ENCODE results near the gene TMEM272. TPM values are rescaled to one million over a fixed set of nuclear protein-coding genes. Genes with fewer than 3 reads are reported as not detected.

Gene TMEM272
- total RNA-seq, 1 donor from 2014 or later: 0.26 TPM

DNA sequence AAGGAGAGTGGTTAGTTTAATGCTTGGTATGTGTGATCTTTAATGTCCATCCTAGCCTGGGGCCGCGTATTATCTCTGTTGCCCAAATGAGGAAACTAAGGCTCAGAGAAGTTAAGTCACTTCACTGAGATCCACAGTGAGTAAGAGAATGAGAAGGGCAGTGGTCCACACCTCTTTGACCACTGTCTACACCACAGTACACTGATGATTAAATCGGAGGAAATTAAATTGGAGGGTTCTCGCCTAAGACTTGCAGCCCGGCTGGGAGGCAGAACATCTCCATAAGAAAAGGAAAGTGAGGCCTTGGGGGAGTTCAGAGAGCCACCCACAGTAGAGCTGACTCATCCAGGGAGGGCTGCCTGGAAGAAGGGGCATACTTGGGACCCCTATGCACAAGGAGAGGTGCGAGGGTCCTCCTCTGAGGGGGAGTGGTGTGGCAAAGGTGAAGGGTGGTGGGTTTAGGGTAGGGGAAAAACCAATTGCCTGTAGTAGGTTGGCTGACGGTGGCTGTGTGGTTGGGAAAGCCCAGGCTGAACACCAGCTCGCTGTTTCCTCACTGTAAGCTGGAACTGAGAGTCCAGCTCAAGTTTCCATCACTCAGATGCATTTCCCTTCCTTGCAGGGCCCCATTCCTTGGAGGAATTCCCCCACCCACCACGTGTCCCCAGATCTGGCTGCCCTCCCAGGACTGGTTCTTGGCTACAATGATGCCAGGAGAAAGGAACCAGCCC lies 26.0 kb downstream of the TMEM272 start:
- no peak for DNase-seq (ENCODE audit: low spot score)
- peaks cover 3% of the 10 kb centered on the region for H3K27me3 Mint-ChIP-seq (ENCODE audit: insufficient read depth)
- H3K9me3 Mint-ChIP-seq: no peaks in the 10 kb centered on the region
- H3K4me1 Mint-ChIP-seq (ENCODE audit: low read depth): peaks cover 81% of the 10 kb centered on the region
- H3K4me3 Mint-ChIP-seq: peak overlapping the region; percentile 57
- peak overlapping the region; percentile 86 for H3K27ac Mint-ChIP-seq
- intact Hi-C loops (cut with micrococcal nuclease): loop anchor here (1.0 to 5.0 kb wide), 4 partner anchors 9 to 373 kb away; partner anchors contain the start of genes DHRS12 and NEK5
- no peaks in the 10 kb centered on the region for H3K36me3 Mint-ChIP-seq (ENCODE audit: low read depth)

- intact Hi-C loops (cut with micrococcal nuclease): loop anchor here (5.0 kb wide), 2 partner anchors 309 to 374 kb away; partner anchors contain the start of gene NEK5
- no peak for DNase-seq (ENCODE audit: low spot score)
- no peak overlapping the region for H3K4me3 Mint-ChIP-seq
- peak overlapping the region; percentile 46 for H3K27ac Mint-ChIP-seq
- no peaks in the 10 kb centered on the region for H3K9me3 Mint-ChIP-seq
- peaks cover 3% of the 10 kb centered on the region for H3K27me3 Mint-ChIP-seq (ENCODE audit: insufficient read depth)
- no peaks in the 10 kb centered on the region for H3K36me3 Mint-ChIP-seq (ENCODE audit: low read depth)
- H3K4me1 Mint-ChIP-seq (ENCODE audit: low read depth): peaks cover 74% of the 10 kb centered on the region
Measured at GRCh38 chr13:51818276-51818675, 26.7 kb downstream of the TMEM272 start.

GRCh38 chr13:51817717-51818116 lies 27.3 kb downstream of the TMEM272 start:
- Mint-ChIP-seq H3K36me3 (ENCODE audit: low read depth) (no peaks in the 10 kb centered on the region), H3K27ac (peak overlapping the region; percentile 46), H3K27me3 (ENCODE audit: insufficient read depth) (peaks cover 3% of the 10 kb centered on the region), H3K9me3 (no peaks in the 10 kb centered on the region), H3K4me1 (ENCODE audit: low read depth) (peaks cover 70% of the 10 kb centered on the region), H3K4me3 (no peak overlapping the region)
- no peak for DNase-seq (ENCODE audit: low spot score)
- intact Hi-C loops (cut with micrococcal nuclease): loop anchor here (5.0 kb wide), 2 partner anchors 310 to 375 kb away; partner anchors contain the start of gene NEK5

DNA sequence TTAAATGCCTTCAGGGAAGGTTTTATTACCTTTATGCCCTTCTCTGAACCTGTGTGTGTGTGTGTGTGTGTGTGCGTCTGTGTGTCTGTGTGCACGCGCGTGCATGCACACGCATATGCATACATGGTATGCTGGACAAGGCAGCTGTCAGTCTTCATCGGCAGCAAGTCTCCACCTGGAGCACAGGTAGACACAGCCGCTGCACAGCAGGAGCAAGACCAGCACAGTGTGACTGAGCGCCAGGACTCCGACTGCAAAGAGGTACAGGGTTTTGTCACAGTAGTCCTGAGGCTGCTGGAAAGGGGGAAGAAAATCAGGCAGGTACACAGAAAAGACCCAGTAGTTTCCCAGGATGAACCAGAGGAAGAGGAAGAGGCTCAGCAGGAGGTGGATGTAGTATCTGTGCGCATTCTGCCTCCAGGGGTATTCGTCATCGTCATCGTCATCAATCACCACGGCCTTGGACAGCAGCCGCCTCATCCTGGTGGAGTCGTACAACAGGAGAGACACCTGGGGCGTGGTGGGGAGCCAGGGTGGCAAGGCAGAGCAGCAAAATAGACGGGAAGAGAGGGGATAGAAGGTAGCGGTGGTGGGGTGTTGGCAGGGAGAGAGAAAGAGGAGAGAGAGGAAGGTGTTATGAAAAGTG lies 28.2 kb downstream of the TMEM272 start:
- H3K27ac Mint-ChIP-seq: peak overlapping the region; percentile 42
- no peak for DNase-seq (ENCODE audit: low spot score)
- peaks cover 65% of the 10 kb centered on the region for H3K4me1 Mint-ChIP-seq (ENCODE audit: low read depth)
- no peak overlapping the region for H3K4me3 Mint-ChIP-seq
- intact Hi-C loops (cut with micrococcal nuclease): loop anchor here (5.0 kb wide), 2 partner anchors 311 to 376 kb away; partner anchors contain the start of gene NEK5
- no peaks in the 10 kb centered on the region for H3K36me3 Mint-ChIP-seq (ENCODE audit: low read depth)
- H3K9me3 Mint-ChIP-seq: no peaks in the 10 kb centered on the region
- H3K27me3 Mint-ChIP-seq (ENCODE audit: insufficient read depth): peaks cover 3% of the 10 kb centered on the region

GRCh38 chr13:51815848-51816247 lies 29.1 kb downstream of the TMEM272 start:
- Mint-ChIP-seq H3K27me3 (ENCODE audit: insufficient read depth) (peaks cover 3% of the 10 kb centered on the region), H3K27ac (no peak overlapping the region), H3K4me1 (ENCODE audit: low read depth) (peaks cover 61% of the 10 kb centered on the region), H3K36me3 (ENCODE audit: low read depth) (no peaks in the 10 kb centered on the region), H3K9me3 (no peaks in the 10 kb centered on the region), H3K4me3 (no peak overlapping the region)
- no peak for DNase-seq (ENCODE audit: low spot score)
- intact Hi-C loops (cut with micrococcal nuclease): loop anchor here (1.0 to 5.0 kb wide), 9 partner anchors 9 to 385 kb away; partner anchors contain the start of genes ALG11, NEK5 and TMEM272

- no peaks in the 10 kb centered on the region for H3K9me3 Mint-ChIP-seq
- H3K36me3 Mint-ChIP-seq (ENCODE audit: low read depth): no peaks in the 10 kb centered on the region
- intact Hi-C loops (cut with micrococcal nuclease): loop anchor here (1.0 to 5.0 kb wide), 9 partner anchors 10 to 386 kb away; partner anchors contain the start of genes ALG11, NEK5 and TMEM272
- H3K27me3 Mint-ChIP-seq (ENCODE audit: insufficient read depth): peaks cover 3% of the 10 kb centered on the region
- peak overlapping the region; percentile 37 for H3K4me3 Mint-ChIP-seq
- H3K27ac Mint-ChIP-seq: no peak overlapping the region
- peak; percentile 66 for DNase-seq (ENCODE audit: low spot score)
- peaks cover 52% of the 10 kb centered on the region for H3K4me1 Mint-ChIP-seq (ENCODE audit: low read depth)
Measured at GRCh38 chr13:51814825-51815650, 29.9 kb downstream of the TMEM272 start.

DNA sequence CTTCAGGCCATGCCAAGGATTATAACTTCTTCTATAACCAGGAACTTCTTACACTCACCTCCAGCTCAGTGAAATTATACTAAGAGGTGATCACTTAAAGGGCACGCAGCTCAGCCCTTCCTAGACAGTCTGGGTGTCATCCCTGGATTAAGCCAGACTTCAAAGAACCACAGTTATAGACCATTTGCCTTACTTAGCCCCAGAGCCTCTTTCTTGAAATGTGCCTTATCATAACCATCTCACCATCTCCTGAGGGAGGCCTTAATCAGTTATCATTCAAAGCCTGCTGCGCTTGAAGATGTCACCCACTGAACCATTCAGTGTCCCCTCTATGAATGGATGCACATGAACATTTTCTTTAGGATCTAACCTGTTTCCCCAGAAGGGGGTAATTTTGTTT lies 30.9 kb downstream of the TMEM272 start:
- Mint-ChIP-seq H3K27ac (no peak overlapping the region), H3K4me1 (ENCODE audit: low read depth) (peaks cover 43% of the 10 kb centered on the region), H3K9me3 (no peaks in the 10 kb centered on the region), H3K4me3 (no peak overlapping the region), H3K27me3 (ENCODE audit: insufficient read depth) (peaks cover 3% of the 10 kb centered on the region), H3K36me3 (ENCODE audit: low read depth) (no peaks in the 10 kb centered on the region)
- no peak for DNase-seq (ENCODE audit: low spot score)
- intact Hi-C loops (cut with micrococcal nuclease): loop anchor here (2.0 kb wide), 1 partner anchor 199 kb away; the partner anchor contains the start of gene ALG11

DNA sequence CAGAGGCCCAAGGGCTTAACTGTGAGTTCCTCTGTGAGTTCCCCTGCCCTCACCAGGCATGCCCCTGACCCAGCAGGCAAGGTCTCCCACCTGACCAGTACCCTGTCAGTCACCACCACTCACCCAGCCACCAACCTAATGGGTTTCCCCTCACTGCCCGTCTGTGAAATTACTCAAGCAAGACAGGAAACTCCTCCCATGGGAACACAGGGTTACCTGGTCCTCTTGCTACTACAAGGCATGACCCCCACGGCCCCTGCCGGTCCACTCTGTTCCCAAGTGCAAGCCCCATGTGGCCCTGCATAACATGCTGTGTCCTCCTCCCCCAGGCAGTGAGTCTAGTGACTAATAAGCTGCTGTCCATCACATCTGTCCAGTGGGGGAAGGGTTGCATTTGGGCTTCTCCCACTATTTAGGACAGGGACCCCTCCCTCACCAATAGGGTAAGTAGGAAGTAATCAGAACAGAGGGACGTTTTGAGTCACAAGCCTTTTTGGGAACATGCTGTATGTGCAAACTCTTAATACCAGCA lies 33.0 kb downstream of the TMEM272 start:
- no peak overlapping the region for H3K4me3 Mint-ChIP-seq

DNA sequence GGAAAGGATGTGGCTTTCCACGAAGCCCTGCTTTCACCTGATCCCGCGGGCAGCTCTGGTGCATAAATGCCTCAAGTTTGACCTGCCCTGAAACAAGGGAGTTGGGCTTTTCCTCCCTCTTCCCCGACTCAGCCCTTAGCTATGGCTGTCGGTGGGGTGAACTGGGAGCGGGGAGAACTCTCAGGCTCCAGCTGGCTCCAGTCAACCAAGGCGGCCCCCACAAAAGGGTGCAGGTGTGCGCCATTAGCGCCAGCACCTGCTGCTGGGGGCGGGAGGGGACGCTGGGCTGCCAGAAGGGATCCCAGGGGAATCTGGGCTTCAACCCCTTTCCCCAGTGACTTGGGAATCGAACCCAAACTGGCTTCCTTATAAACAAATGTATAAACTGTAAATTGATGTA lies 33.9 kb downstream of the TMEM272 start:
- Mint-ChIP-seq H3K27ac (no peak overlapping the region), H3K27me3 (ENCODE audit: insufficient read depth) (no peaks in the 10 kb centered on the region), H3K9me3 (no peaks in the 10 kb centered on the region), H3K4me1 (ENCODE audit: low read depth) (peaks cover 20% of the 10 kb centered on the region), H3K4me3 (no peak overlapping the region), H3K36me3 (ENCODE audit: low read depth) (no peaks in the 10 kb centered on the region)
- DNase-seq (ENCODE audit: low spot score): no peak
- intact Hi-C loops (cut with micrococcal nuclease): no loop called here

More for the DNA sequence above, 33.0 kb downstream of the TMEM272 start:
- peaks cover 27% of the 10 kb centered on the region for H3K4me1 Mint-ChIP-seq (ENCODE audit: low read depth)
- no peak overlapping the region for H3K27ac Mint-ChIP-seq
- H3K27me3 Mint-ChIP-seq (ENCODE audit: insufficient read depth): peaks cover 2% of the 10 kb centered on the region
- no peaks in the 10 kb centered on the region for H3K36me3 Mint-ChIP-seq (ENCODE audit: low read depth)
- DNase-seq (ENCODE audit: low spot score): no peak
- intact Hi-C loops (cut with micrococcal nuclease): no loop called here
- H3K9me3 Mint-ChIP-seq: no peaks in the 10 kb centered on the region

DNA sequence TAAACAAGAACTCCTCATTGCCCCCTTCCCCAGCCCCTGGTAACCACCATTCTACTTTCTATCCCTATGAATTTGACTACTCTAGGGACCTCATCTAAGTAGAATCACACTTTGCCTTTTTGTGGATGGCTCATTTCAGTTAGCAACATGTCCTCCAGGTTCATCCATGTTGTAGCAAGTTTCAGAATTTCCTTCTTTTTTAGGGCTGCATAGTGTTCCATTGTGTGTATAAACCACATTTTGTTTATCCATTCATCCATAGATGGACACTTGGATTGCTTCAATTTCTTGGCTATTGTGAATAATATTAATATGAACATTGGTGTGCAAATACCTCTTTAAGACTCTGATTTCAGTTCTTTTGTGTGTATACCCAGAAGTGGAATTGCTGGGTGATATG lies 36.2 kb downstream of the TMEM272 start:
- Mint-ChIP-seq H3K36me3 (ENCODE audit: low read depth) (peaks cover 7% of the 10 kb centered on the region), H3K4me1 (ENCODE audit: low read depth) (peaks cover 26% of the 10 kb centered on the region), H3K9me3 (no peaks in the 10 kb centered on the region), H3K27me3 (ENCODE audit: insufficient read depth) (no peaks in the 10 kb centered on the region), H3K4me3 (no peak overlapping the region), H3K27ac (no peak overlapping the region)
- intact Hi-C loops (cut with micrococcal nuclease): loop anchor here (10.0 kb wide), 2 partner anchors 894 to 1444 kb away; no protein-coding TSS in a partner anchor
- DNase-seq (ENCODE audit: low spot score): no peak

DNA sequence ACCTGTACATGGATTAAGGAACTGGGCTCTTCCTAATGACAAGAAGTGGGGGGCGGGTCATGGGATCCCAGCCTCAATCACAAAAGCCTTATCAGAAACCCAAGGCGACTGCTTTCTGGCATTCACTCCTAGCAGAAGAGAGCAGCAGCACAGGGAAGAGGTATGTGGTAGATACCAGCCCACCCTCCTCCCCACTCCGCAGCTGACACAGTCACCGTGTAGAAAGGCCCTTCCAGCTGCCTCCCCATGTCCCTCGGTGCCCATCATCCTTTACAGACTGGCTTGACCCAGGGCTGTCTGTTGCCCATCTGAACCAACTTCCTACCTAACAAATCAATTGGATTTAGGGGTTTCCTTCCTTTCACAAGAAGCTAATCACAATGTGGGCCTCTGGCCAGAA lies 37.9 kb downstream of the TMEM272 start:
- no peak overlapping the region for H3K4me3 Mint-ChIP-seq
- no peak for DNase-seq (ENCODE audit: low spot score)
- peaks cover 39% of the 10 kb centered on the region for H3K4me1 Mint-ChIP-seq (ENCODE audit: low read depth)
- H3K27me3 Mint-ChIP-seq (ENCODE audit: insufficient read depth): no peaks in the 10 kb centered on the region
- H3K36me3 Mint-ChIP-seq (ENCODE audit: low read depth): peaks cover 7% of the 10 kb centered on the region
- no peak overlapping the region for H3K27ac Mint-ChIP-seq
- intact Hi-C loops (cut with micrococcal nuclease): loop anchor here (10.0 kb wide), 2 partner anchors 892 to 1442 kb away; no protein-coding TSS in a partner anchor
- no peaks in the 10 kb centered on the region for H3K9me3 Mint-ChIP-seq

DNA sequence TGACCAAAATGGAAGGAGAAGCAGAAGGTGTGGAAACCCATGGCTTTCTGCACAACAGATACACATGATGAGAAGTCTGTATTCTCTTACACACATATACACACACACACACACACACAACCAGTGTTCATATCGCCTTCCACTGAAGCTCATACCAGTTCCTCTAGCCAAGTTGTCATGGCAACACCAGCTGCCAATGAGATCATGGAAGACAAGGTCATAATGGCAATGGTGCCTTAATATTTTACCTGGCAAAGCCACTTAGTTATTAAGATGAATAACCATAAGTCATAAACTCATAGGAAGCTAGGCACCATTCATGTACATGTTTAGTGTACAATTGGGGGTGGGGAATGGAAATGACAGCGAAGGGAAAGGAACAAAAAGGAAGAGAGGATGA lies 38.4 kb downstream of the TMEM272 start:
- no peak overlapping the region for H3K27ac Mint-ChIP-seq
- peaks cover 39% of the 10 kb centered on the region for H3K4me1 Mint-ChIP-seq (ENCODE audit: low read depth)
- no peaks in the 10 kb centered on the region for H3K9me3 Mint-ChIP-seq
- DNase-seq (ENCODE audit: low spot score): no peak
- intact Hi-C loops (cut with micrococcal nuclease): loop anchor here (10.0 kb wide), 2 partner anchors 892 to 1442 kb away; no protein-coding TSS in a partner anchor
- H3K4me3 Mint-ChIP-seq: no peak overlapping the region
- H3K27me3 Mint-ChIP-seq (ENCODE audit: insufficient read depth): no peaks in the 10 kb centered on the region
- H3K36me3 Mint-ChIP-seq (ENCODE audit: low read depth): peaks cover 7% of the 10 kb centered on the region

All from activated T-helper 1 cell treated with anti-CD3 and anti-CD28 coated beads, Interleukin-12 subunit alpha, Interleukin-12 subunit beta, Interleukin-2, Interleukin-4 antibody, amounts not matched to agents 30 ng/mL and 10 ng/mL and 1 ng/mL, durations not matched to agents 14 hours and 24 hours and 36 hours (primary cell).